Spleen (tissue), 11 donors: ENCODE measurements around the gene MAST4. TPM values are rescaled to one million over a fixed set of nuclear protein-coding genes. Genes with fewer than 3 reads are reported as not detected.
"Not testable (repeated sequence)": the region's sequence is repeated elsewhere in the genome, so short reads cannot be mapped to it uniquely, and the experiment has no call there.

ENCODE experiments used
- DNase-seq: peaks from one replicate; pipeline ENCODE4 v3.0.0-alpha.2; 2020
- H3K27ac ChIP-seq, 8 donors: fragments of 200-600 bp; sonication (generic) in 7 of 8; 1 replicate in 4 of 8; 2 replicates in 4 of 8; pipeline versions ENCODE4 v1.5.0 to v1.8.0; 2016 to 2021; ENCODE audit warnings: inconsistent platforms in 4 of 8, mild to moderate bottlenecking in 4 of 8, moderate library complexity in 1 of 8
- H3K27me3 ChIP-seq, 7 donors: fragments of 200-600 bp; sonication (generic) in 6 of 7; replicated peaks in 1 of 7; 1 replicate in 4 of 7; 2 replicates in 3 of 7; pipeline versions ENCODE4 v1.5.0 to v1.8.0; 2016 to 2021; ENCODE audit warnings: inconsistent platforms in 3 of 7, mild to moderate bottlenecking in 1 of 7
- H3K36me3 ChIP-seq, 6 donors: fragments of 200-600 bp; sonication (generic) in 5 of 6; 1 replicate in 4 of 6; 2 replicates in 2 of 6; pipeline versions ENCODE4 v1.5.0 to v1.8.0; 2016 to 2021; ENCODE audit warnings: inconsistent platforms in 2 of 6
- H3K4me1 ChIP-seq, 6 donors: fragments of 200-600 bp; sonication (generic) in 5 of 6; 1 replicate in 3 of 6; 2 replicates in 3 of 6; pipeline versions ENCODE4 v1.5.0 to v1.8.0; 2016 to 2021; ENCODE audit warnings: inconsistent platforms in 3 of 6
- H3K4me3 ChIP-seq, 8 donors: fragments of 200-600 bp; sonication (generic) in 7 of 8; 1 replicate in 4 of 8; 2 replicates in 4 of 8; pipeline versions ENCODE4 v1.5.0 to v1.8.0; 2016 to 2021; ENCODE audit warnings: inconsistent platforms in 4 of 8, mild to moderate bottlenecking in 4 of 8, moderate library complexity in 2 of 8
- H3K9me3 ChIP-seq, 8 donors: fragments of 200-600 bp; sonication (generic) in 7 of 8; 1 replicate in 4 of 8; 2 replicates in 4 of 8; pipeline versions ENCODE4 v1.5.0 to v1.8.0; 2016 to 2021; ENCODE audit warnings: inconsistent platforms in 4 of 8
- CTCF ChIP-seq, 11 experiments: fragments of 200-600 bp in 7 of 11; fragments of 450-650 bp in 4 of 11; sonication (generic) in 4 of 11; IDR thresholded peaks in 8 of 11; conservative IDR thresholded peaks in 3 of 11; 1 replicate in 7 of 11; 2 replicates in 4 of 11; pipeline versions ENCODE4 v1.4.0 to v1.8.0; 2016 to 2021; ENCODE audit warnings: antibody characterized with exemption in 11 of 11, inconsistent platforms in 4 of 11, mild to moderate bottlenecking in 1 of 11
- POLR2A ChIP-seq, 3 donors: fragments of 450-650 bp; IDR thresholded peaks; one replicate each; pipeline ENCODE4 v1.5.1; 2017; ENCODE audit warnings: antibody characterized with exemption in 3 of 3, mild to moderate bottlenecking in 1 of 3
- POLR2AphosphoS5 ChIP-seq, 3 donors: sonication (generic); formaldehyde crosslinking; IDR thresholded peaks; one replicate each; pipeline ENCODE4 v1.5.1; 2017; ENCODE audit warnings: antibody characterized with exemption in 3 of 3
- WGBS, 5 donors: extraction: QIAGEN DNeasy Blood & Tissue Kit in 3 of 5; methylation state at CpG; one replicate each; pipeline versions ENCODE4 v1.1.5 to v1.1.7; 2013 to 2018; 5-methylcytosine and 5-hydroxymethylcytosine counted together
- intact Hi-C: fragments of 100-400 bp; cut with DNase I; formaldehyde crosslinking; loops from one replicate; pipeline ENCODE4 v1.15.0; 2023; ENCODE audit warnings: low total_unique reads
- polyA plus RNA-seq, 3 donors: library from polyadenylated mRNA; stranded (reverse); fragments of 200-250 nt; gene quantifications; one replicate each; pipeline ENCODE4 v1.2.1, GENCODE V29; 2013
- total RNA-seq, 7 donors: library from RNA; depleted of rRNA in 3 of 7; stranded (reverse); fragments of >200 nt in 3 of 7; fragmentation: NEBNext Ultra II Directional in 4 of 7; extraction: Animal tissue kit (Norgen Biotek cat#: 25700) in 4 of 7; gene quantifications; one replicate each; pipeline versions ENCODE4 v1.1.0 to v1.2.1, GENCODE V29; 2016 to 2021
- donor health status: healthy with polysubstance abuse.
- donor health status: DM: no; HTN: no; CAD: no; lungs with moderate emphysema.
- donor health status: DM: no; HTN: no; CAD: no.
- donor health status: Bipolar disorder and iron deficiency.
- donor health status: healthy.
- donor health status: DM: no; HTN: no; CAD: no.
- donor health status: DM: yes; HTN: yes; CAD: no.

Gene MAST4
- total and polyA plus RNA-seq, 10 donors: 2.5 to 43.7 (median 25.4) TPM

GRCh38 chr5:67120032-67120431, 523.8 kb downstream of the MAST4 start:
- Histone ChIP-seq H3K36me3 (peaks cover 0 to 73% (median 0%) of the 10 kb centered on the region in 6 donors), H3K4me1 (no peaks in the 10 kb centered on the region), H3K9me3 (no peaks in the 10 kb centered on the region), H3K27ac (no peak overlapping the region), H3K4me3 (no peak overlapping the region), H3K27me3 (no peaks in the 10 kb centered on the region)
- intact Hi-C loops: no loop called here
- DNase-seq: no peak
- TF ChIP-seq POLR2AphosphoS5 (IDR thresholded peaks at IDR 0.05): no peak
- TF ChIP-seq CTCF (IDR thresholded peaks at IDR 0.05 in 8 of 11, conservative IDR thresholded peaks at IDR 0.05 in 3 of 11): no peak
- no peak for TF ChIP-seq POLR2A (IDR thresholded peaks at IDR 0.05)

- H3K4me3 ChIP-seq: no peak overlapping the region
- WGBS, 5 donors: 87 to 96% (median 90%) methylated on average over 7 of the region's 7 CpGs
- DNase-seq: no peak
- H3K27ac ChIP-seq: no peak overlapping the region
- peaks cover 0 to 5% (median 0%) of the 10 kb centered on the region in 8 donors for H3K9me3 ChIP-seq
- no peaks in the 10 kb centered on the region for H3K4me1 ChIP-seq
- TF ChIP-seq POLR2AphosphoS5 (IDR thresholded peaks at IDR 0.05) (no peak), POLR2A (IDR thresholded peaks at IDR 0.05) (no peak), CTCF (IDR thresholded peaks at IDR 0.05 in 8 of 11, conservative IDR thresholded peaks at IDR 0.05 in 3 of 11) (no peak)
- H3K36me3 ChIP-seq: peaks cover 0 to 59% (median 0%) of the 10 kb centered on the region in 6 donors
- intact Hi-C loops: no loop called here
- no peaks in the 10 kb centered on the region for H3K27me3 ChIP-seq
Observed at GRCh38 chr5:67123819-67124218, 527.6 kb downstream of the MAST4 start.

DNA sequence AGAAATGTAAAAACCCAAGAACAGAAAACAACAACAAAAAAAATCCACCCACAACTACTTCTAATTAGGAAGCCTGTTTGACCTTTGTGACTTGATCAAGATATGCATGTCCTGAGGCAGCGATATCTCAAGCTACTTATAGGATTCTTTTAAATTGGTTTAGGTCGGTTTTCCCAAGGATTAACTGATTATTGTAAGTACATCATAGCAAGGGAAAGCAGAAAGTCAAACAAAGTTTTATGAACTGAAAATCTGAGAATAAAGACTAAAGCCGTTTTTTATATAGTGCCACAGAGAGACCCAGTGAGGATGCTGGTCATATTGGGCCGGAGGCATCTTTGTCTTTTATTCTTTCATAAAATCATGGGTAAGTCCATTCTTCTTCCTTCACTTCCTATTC, 528.4 kb downstream of the MAST4 start:
- Histone ChIP-seq H3K4me3 (no peak overlapping the region), H3K9me3 (peaks cover 0 to 5% (median 0%) of the 10 kb centered on the region in 8 donors), H3K36me3 (peaks cover 0 to 57% (median 0%) of the 10 kb centered on the region in 6 donors), H3K27me3 (no peaks in the 10 kb centered on the region), H3K4me1 (no peaks in the 10 kb centered on the region), H3K27ac (no peak overlapping the region)
- TF ChIP-seq POLR2AphosphoS5 (IDR thresholded peaks at IDR 0.05) (no peak), POLR2A (IDR thresholded peaks at IDR 0.05) (no peak), CTCF (IDR thresholded peaks at IDR 0.05 in 8 of 11, conservative IDR thresholded peaks at IDR 0.05 in 3 of 11) (no peak)
- no peak for DNase-seq
- WGBS, 5 donors: 81 to 90% (median 86%) methylated on average over 4 of the region's 4 CpGs
- intact Hi-C loops: no loop called here

GRCh38 chr5:67127347-67127895, 531.2 kb downstream of the MAST4 start:
- peaks cover 0 to 58% (median 0%) of the 10 kb centered on the region in 6 donors for H3K36me3 ChIP-seq
- H3K27ac ChIP-seq, DNase-seq, H3K9me3 ChIP-seq, intact Hi-C loops, H3K4me1 ChIP-seq, H3K27me3 ChIP-seq, H3K4me3 ChIP-seq: not testable (repeated sequence)
- 73 to 91% (median 79%) methylated on average over 5 of the region's 5 CpGs for WGBS, 5 donors

DNA sequence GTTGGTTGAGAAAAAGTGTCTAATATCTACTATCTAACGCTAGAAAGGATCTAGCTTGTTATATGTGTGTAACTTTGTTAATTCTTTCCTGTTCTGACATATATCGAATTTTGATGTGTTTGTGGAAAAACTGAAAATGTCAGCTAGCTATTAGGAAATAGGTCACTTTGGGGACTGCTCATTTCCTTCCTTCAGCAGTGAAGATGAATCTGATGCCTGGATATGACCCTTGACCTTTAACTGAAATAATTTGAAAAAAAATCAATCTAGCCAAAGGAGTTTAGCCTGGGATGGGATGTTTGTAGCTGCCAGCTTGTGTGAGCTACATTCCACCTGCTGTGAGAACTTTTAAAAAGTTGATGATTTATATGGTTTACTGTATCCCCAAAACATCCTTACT, 533.6 kb downstream of the MAST4 start:
- no peak for DNase-seq
- no peaks in the 10 kb centered on the region for H3K4me1 ChIP-seq
- WGBS, 5 donors: 81 to 90% (median 87%) methylated on average over 2 of the region's 2 CpGs
- H3K27me3 ChIP-seq: no peaks in the 10 kb centered on the region
- H3K9me3 ChIP-seq: peaks cover 0 to 5% (median 0%) of the 10 kb centered on the region in 8 donors
- no peak overlapping the region for H3K27ac ChIP-seq
- intact Hi-C loops: no loop called here
- peaks cover 0 to 52% (median 2%) of the 10 kb centered on the region in 6 donors for H3K36me3 ChIP-seq
- H3K4me3 ChIP-seq: no peak overlapping the region
- no peak for TF ChIP-seq CTCF (IDR thresholded peaks at IDR 0.05 in 8 of 11, conservative IDR thresholded peaks at IDR 0.05 in 3 of 11)
- TF ChIP-seq POLR2AphosphoS5 (IDR thresholded peaks at IDR 0.05): no peak
- no peak for TF ChIP-seq POLR2A (IDR thresholded peaks at IDR 0.05)
